ENCODE results near the gene FBRSL1. TPM values are rescaled to one million over a fixed set of nuclear protein-coding genes. Genes with fewer than 3 reads are reported as not detected.

FBRSL1 gene
- total and polyA plus RNA-seq, 2 of the 8 experiments (the other 6 are each of a cell fraction or from before 2014, with no cell fraction given): 18.4 to 109 TPM

GRCh38 chr12:132503618-132504204 is 13.8 kb downstream of the FBRSL1 start (continued):
- TF ChIP-seq PHF8 (conservative IDR thresholded peaks at IDR 0.05; ENCODE audit: low read depth, low read length) (no peak), RBBP5 (IDR thresholded peaks at IDR 0.05; ENCODE audit: borderline replicate concordance, low read depth, low read length) (no peak)
